ENCODE measurements around the gene ZDHHC21.
"Not testable (repeated sequence)": the region's sequence is repeated elsewhere in the genome, so short reads cannot be mapped to it uniquely, and the experiment has no call there.

The ZDHHC21 gene

DNA sequence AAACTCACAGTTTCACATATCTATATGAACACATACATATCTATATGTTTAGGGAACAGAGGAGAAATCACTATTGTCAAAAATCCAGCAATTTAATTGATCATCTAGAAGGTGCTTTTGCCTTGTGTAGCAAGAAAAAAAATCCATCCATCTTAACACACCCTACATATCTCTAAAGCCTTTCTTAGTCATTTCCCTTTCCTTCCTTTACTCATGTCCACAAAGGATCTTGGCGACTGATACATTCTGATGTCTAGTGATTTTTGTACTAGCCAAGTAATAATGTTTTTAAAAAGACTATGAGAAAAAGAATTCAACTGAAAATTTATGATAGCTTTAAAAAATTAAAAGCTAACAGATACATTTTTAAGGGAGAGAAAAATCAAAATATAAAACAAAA is 22.5 kb downstream of the ZDHHC21 start:
- Histone ChIP-seq H3K4me1 (no peaks in the 10 kb centered on the region), H3K36me3 (replicated peaks) (no peaks in the 10 kb centered on the region), H3K4me3 (no peak overlapping the region), H3K27me3 (ENCODE audit: low read depth) (no peaks in the 10 kb centered on the region), H3K9me3 (no peaks in the 10 kb centered on the region)
- in situ Hi-C loops (cut with MboI; ENCODE audit: low sequenced_read_pairs) = no loop called here
- no peak for DNase-seq (ENCODE audit: low spot score in 2 of 2)

- in situ Hi-C loops (cut with MboI; ENCODE audit: low sequenced_read_pairs); H3K36me3 ChIP-seq (replicated peaks); H3K9me3 ChIP-seq; H3K27me3 ChIP-seq (ENCODE audit: low read depth); H3K4me1 ChIP-seq; DNase-seq (ENCODE audit: low spot score in 2 of 2); H3K4me3 ChIP-seq: not testable (repeated sequence)
Observed at GRCh38 chr9:14664022-14664421, 29.2 kb downstream of the ZDHHC21 start.

DNA sequence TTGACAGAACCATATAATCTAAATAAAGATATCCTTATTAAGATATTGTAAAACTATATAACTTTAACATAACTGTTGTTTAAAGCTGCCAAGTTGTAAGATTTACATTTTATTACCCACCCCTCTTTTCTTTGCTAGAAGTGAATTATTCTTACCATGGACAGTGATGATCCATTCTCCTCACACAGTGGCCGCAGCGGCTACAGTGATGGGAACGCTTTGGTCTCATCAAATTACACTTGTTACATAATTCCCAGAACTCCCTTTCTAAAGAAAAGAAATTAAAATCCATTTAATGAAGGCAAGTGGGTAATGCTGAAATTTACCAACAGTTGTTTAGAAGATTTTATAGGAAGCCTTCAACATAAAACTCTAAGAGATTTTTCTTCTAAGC is 31.2 kb downstream of the ZDHHC21 start:
- in situ Hi-C loops (cut with MboI; ENCODE audit: low sequenced_read_pairs) = no loop called here
- H3K9me3 ChIP-seq = no peaks in the 10 kb centered on the region
- no peaks in the 10 kb centered on the region for H3K4me1 ChIP-seq
- no peak for DNase-seq (ENCODE audit: low spot score in 2 of 2)
- no peaks in the 10 kb centered on the region for H3K36me3 ChIP-seq (replicated peaks)
- no peaks in the 10 kb centered on the region for H3K27me3 ChIP-seq (ENCODE audit: low read depth)
- H3K4me3 ChIP-seq = no peak overlapping the region

DNA sequence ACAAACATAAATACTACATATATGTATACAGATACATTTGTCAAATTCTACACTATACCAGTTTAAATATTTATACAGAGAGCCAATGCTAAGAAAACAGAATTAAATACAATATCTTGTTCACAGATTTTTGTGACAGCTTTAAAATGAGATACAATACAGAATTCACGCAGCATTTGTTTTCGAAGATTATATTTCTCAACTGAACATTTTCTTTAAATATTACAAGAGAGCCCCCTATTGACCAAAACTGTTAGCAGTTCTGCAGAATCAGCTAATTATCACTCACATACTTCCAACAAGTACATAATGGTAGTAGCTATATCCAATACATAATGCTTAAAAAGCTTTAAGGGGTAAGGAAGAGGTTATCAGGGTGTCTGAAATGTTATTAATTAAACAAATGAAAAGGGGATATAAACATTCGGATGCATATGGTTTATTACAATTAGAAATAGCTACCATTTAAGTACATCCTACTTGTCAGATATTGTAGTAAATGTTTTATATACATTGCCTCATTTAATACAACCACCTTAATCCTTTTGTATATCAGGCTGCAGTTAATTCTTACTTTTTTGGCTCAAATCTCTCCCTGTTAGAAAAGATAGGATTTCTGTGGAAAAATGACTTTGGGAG is 31.7 kb downstream of the ZDHHC21 start:
- no peaks in the 10 kb centered on the region for H3K9me3 ChIP-seq
- DNase-seq (ENCODE audit: low spot score in 2 of 2) = peak in 1 of 2 experiments; percentile 31
- in situ Hi-C loops (cut with MboI; ENCODE audit: low sequenced_read_pairs) = no loop called here
- no peaks in the 10 kb centered on the region for H3K27me3 ChIP-seq (ENCODE audit: low read depth)
- H3K36me3 ChIP-seq (replicated peaks) = no peaks in the 10 kb centered on the region
- H3K4me3 ChIP-seq = no peak overlapping the region
- H3K4me1 ChIP-seq = no peaks in the 10 kb centered on the region

- no peak for DNase-seq (ENCODE audit: low spot score in 2 of 2)
- H3K4me3 ChIP-seq = no peak overlapping the region
- in situ Hi-C loops (cut with MboI; ENCODE audit: low sequenced_read_pairs) = no loop called here
- H3K4me1 ChIP-seq = no peaks in the 10 kb centered on the region
- H3K36me3 ChIP-seq (replicated peaks) = no peaks in the 10 kb centered on the region
- no peaks in the 10 kb centered on the region for H3K27me3 ChIP-seq (ENCODE audit: low read depth)
- H3K9me3 ChIP-seq = no peaks in the 10 kb centered on the region
Observed at GRCh38 chr9:14660721-14661120, 32.5 kb downstream of the ZDHHC21 start.

- no peak for DNase-seq (ENCODE audit: low spot score in 2 of 2)
- no peaks in the 10 kb centered on the region for H3K9me3 ChIP-seq
- H3K36me3 ChIP-seq (replicated peaks) = no peaks in the 10 kb centered on the region
- H3K4me1 ChIP-seq = no peaks in the 10 kb centered on the region
- no peaks in the 10 kb centered on the region for H3K27me3 ChIP-seq (ENCODE audit: low read depth)
- in situ Hi-C loops (cut with MboI; ENCODE audit: low sequenced_read_pairs) = no loop called here
- H3K4me3 ChIP-seq = no peak overlapping the region
Observed at GRCh38 chr9:14654932-14655331, 38.3 kb downstream of the ZDHHC21 start.

DNA sequence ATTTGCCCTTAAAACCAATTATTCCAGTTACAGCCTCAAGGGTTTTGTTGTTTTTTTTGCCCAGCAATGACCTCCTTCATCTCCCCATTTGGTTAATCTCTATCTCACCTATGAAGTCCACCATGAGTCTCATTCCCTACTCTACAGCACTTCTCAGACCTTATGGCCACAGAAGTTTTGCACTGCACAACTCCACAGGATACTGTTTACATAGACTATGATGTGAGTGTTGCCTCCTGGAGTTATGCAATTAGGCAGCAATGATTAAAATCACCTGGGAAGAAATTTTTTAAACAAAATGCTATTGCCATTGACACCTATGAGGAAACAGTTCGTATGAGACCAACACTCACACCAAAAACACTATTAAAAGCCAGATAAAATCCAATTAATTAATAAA is 39.7 kb downstream of the ZDHHC21 start:
- no peaks in the 10 kb centered on the region for H3K27me3 ChIP-seq (ENCODE audit: low read depth)
- no peak for DNase-seq (ENCODE audit: low spot score in 2 of 2)
- no peaks in the 10 kb centered on the region for H3K4me1 ChIP-seq
- H3K4me3 ChIP-seq = no peak overlapping the region
- H3K9me3 ChIP-seq = no peaks in the 10 kb centered on the region
- no peaks in the 10 kb centered on the region for H3K36me3 ChIP-seq (replicated peaks)
- in situ Hi-C loops (cut with MboI; ENCODE audit: low sequenced_read_pairs) = no loop called here

- DNase-seq (ENCODE audit: low spot score in 2 of 2) = peak in 1 of 2 experiments; percentile 49
- in situ Hi-C loops (cut with MboI; ENCODE audit: low sequenced_read_pairs) = no loop called here
- no peaks in the 10 kb centered on the region for H3K36me3 ChIP-seq (replicated peaks)
Observed at GRCh38 chr9:14652729-14653377, 40.4 kb downstream of the ZDHHC21 start.

GRCh38 chr9:14650596-14650995 is 42.6 kb downstream of the ZDHHC21 start:
- H3K4me3 ChIP-seq = no peak overlapping the region
- in situ Hi-C loops (cut with MboI; ENCODE audit: low sequenced_read_pairs) = no loop called here
- H3K4me1 ChIP-seq = no peaks in the 10 kb centered on the region
- no peaks in the 10 kb centered on the region for H3K9me3 ChIP-seq
- H3K27me3 ChIP-seq (ENCODE audit: low read depth) = no peaks in the 10 kb centered on the region
- H3K36me3 ChIP-seq (replicated peaks) = no peaks in the 10 kb centered on the region
- DNase-seq (ENCODE audit: low spot score in 2 of 2) = no peak

More at GRCh38 chr9:14652729-14653377, 40.4 kb downstream of the ZDHHC21 start:
- H3K27me3 ChIP-seq (ENCODE audit: low read depth) = no peaks in the 10 kb centered on the region
- H3K4me3 ChIP-seq = no peak overlapping the region
- no peaks in the 10 kb centered on the region for H3K9me3 ChIP-seq
- H3K4me1 ChIP-seq = no peaks in the 10 kb centered on the region

DNA sequence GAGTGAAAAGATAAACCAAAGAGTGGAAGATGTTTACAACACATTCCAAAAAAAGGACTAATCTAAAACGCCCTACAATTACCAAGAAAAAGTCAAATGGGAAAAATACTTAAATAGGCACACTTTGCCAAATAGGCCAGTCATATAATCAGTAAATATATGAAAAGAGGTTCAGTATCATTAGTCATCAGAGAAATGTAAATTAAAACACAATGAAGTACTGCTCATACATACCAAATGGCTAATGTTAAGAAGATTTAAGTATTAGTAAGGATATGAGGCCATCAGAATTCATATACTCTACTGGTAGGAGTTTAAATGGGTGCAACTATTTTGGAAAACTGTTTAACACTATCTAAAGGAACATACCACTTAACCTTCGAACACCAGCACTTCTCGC is 47.6 kb downstream of the ZDHHC21 start:
- no peaks in the 10 kb centered on the region for H3K27me3 ChIP-seq (ENCODE audit: low read depth)
- no peaks in the 10 kb centered on the region for H3K4me1 ChIP-seq
- in situ Hi-C loops (cut with MboI; ENCODE audit: low sequenced_read_pairs) = no loop called here
- no peak overlapping the region for H3K4me3 ChIP-seq
- no peaks in the 10 kb centered on the region for H3K36me3 ChIP-seq (replicated peaks)
- DNase-seq (ENCODE audit: low spot score in 2 of 2) = no peak
- no peaks in the 10 kb centered on the region for H3K9me3 ChIP-seq

DNA sequence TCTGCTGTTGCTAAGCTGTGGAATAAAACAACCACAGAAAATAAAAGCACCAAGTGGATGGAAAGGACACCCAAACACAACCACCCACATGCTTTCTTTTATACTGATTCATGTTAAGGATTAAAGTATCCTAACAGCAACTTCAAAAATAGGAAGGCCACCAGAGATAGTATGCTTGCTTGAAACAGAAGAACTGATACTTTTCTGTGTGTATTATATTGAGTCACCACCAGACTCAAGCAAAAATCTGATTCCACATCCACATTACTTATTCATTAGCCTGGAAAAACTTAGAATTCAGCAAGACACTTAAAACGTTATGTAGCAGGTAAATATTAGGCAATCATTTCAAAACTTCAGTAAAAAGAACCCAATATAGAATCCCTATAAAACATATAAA is 52.3 kb downstream of the ZDHHC21 start:
- H3K4me3 ChIP-seq = no peak overlapping the region
- H3K9me3 ChIP-seq = no peaks in the 10 kb centered on the region
- in situ Hi-C loops (cut with MboI; ENCODE audit: low sequenced_read_pairs) = no loop called here
- no peak for DNase-seq (ENCODE audit: low spot score in 2 of 2)
- no peaks in the 10 kb centered on the region for H3K27me3 ChIP-seq (ENCODE audit: low read depth)
- H3K36me3 ChIP-seq (replicated peaks) = no peaks in the 10 kb centered on the region
- H3K4me1 ChIP-seq = no peaks in the 10 kb centered on the region

DNA sequence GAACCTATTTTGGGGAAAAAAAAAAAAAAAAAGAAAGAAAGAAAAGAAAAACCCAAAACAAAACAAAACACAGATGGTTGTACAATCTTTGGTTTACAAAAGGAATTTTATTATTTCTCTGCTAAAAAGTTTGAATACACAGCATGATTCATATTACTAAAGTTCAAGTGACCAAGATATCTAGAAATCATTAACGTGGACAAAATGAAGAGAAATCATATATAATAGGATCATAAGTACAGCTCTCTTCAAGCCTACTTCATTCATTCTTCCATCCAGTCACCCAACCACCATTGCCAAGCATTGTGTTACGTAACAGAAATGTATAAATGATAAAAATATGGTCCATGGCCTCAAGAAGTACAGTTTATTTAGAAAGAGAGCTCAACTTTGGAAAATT is 52.9 kb downstream of the ZDHHC21 start:
- no peak overlapping the region for H3K4me3 ChIP-seq
- no peaks in the 10 kb centered on the region for H3K36me3 ChIP-seq (replicated peaks)
- no peaks in the 10 kb centered on the region for H3K4me1 ChIP-seq
- no peaks in the 10 kb centered on the region for H3K9me3 ChIP-seq
- in situ Hi-C loops (cut with MboI; ENCODE audit: low sequenced_read_pairs) = no loop called here
- no peak for DNase-seq (ENCODE audit: low spot score in 2 of 2)
- no peaks in the 10 kb centered on the region for H3K27me3 ChIP-seq (ENCODE audit: low read depth)

DNA sequence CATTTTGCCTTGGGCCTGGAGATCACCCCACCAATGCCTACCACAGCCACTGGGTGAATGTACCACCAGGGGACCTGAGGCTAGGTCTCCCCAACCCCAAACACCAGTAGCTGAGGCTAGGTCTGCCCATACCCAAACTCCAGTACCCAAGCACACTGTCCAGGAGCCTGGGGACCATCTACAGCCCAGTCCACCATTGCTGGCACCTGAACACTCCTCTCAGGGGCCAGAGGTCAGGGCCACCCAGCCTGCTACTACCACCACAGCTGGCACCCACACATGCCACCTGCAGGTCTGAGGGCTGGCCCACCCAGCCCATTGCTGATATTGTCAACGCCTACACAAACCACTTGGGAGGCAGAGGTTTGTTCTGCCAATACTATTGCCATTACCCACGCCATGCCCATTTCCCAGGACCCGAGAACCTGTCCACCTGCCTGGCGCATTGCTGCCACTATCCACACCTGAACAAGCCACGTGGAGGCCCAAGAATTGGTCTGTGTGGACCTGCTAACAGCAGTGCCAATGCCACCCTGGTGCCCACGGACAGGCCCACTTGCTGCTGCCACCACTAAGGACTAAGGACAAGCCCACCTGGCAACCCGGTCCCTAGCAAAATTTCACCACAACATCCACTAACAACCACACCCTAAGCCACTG is 59.2 kb downstream of the ZDHHC21 start:
- Histone ChIP-seq H3K9me3 (no peaks in the 10 kb centered on the region), H3K4me1 (no peaks in the 10 kb centered on the region), H3K4me3 (no peak overlapping the region), H3K36me3 (replicated peaks) (no peaks in the 10 kb centered on the region), H3K27me3 (ENCODE audit: low read depth) (no peaks in the 10 kb centered on the region)
- DNase-seq (ENCODE audit: low spot score in 2 of 2) = no peak
- in situ Hi-C loops (cut with MboI; ENCODE audit: low sequenced_read_pairs) = no loop called here

- DNase-seq (ENCODE audit: low spot score in 2 of 2) = no peak
- Histone ChIP-seq H3K9me3 (no peaks in the 10 kb centered on the region), H3K36me3 (replicated peaks) (no peaks in the 10 kb centered on the region), H3K4me3 (no peak overlapping the region), H3K27me3 (ENCODE audit: low read depth) (no peaks in the 10 kb centered on the region), H3K4me1 (no peaks in the 10 kb centered on the region)
- in situ Hi-C loops (cut with MboI; ENCODE audit: low sequenced_read_pairs) = no loop called here
Observed at GRCh38 chr9:14633148-14633547, 60.1 kb downstream of the ZDHHC21 start.

All from HAP-1 (cell line).